SK-N-MC (cell line): ENCODE data around the gene OSBPL10.
"Not testable (repeated sequence)": the region's sequence is repeated elsewhere in the genome, so short reads cannot be mapped to it uniquely, and the experiment has no call there.

Experiments
- EZH2 ChIP-seq: fragments of 200-600 bp; sonication (generic); IDR thresholded peaks from one replicate; pipeline ENCODE4 v1.6.1; 2017; ENCODE audit warnings: antibody characterized with exemption
- FOXP2 ChIP-seq: optimal IDR thresholded peaks from 2 replicates; pipeline ENCODE3; 2011; ENCODE audit warnings: mild to moderate bottlenecking, moderate library complexity; ENCODE audit not compliant: insufficient read depth; ENCODE audit errors: extremely low read length, control extremely low read depth
- POLR2AphosphoS5 ChIP-seq: IDR thresholded peaks from 2 replicates; pipeline ENCODE4 v1.6.1; 2012; ENCODE audit warnings: mild to moderate bottlenecking, low read depth, low read length, borderline replicate concordance

DNA sequence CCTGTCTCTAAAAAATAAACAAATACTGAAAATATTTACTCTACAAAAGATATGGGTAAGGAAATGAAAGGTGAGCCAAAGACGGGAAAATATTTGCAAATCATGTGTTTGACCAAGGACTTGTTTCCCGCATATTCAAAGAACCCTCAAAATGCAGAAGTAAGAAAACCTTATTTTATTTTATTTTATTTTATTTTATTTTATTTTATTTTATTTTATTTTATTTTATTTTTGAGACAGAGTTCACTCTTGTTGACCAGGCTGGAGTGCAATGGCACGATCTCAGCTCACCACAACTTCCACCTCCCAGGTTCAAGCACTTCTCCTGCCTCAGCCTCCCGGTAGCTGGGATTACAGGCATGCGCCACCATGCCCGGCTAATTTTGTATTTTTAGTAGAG, 11.9 kb upstream of the OSBPL10 start:
- TF ChIP-seq POLR2AphosphoS5, EZH2, FOXP2: not testable (repeated sequence)
